Activated CD4-positive, alpha-beta T cell treated with anti-CD3 and anti-CD28 coated beads for 36 hours (primary cell): ENCODE data around the gene ENTPD6. TPM values are rescaled to one million over a fixed set of nuclear protein-coding genes. Genes with fewer than 3 reads are reported as not detected.
A peak's percentile ranks its signal among the peaks of the same experiment; 100 is the strongest.
"Not testable (repeated sequence)": the region's sequence is repeated elsewhere in the genome, so short reads cannot be mapped to it uniquely, and the experiment has no call there.

ENCODE experiments used
- ATAC-seq: fragments of 200-7000 bp; cut with Tn5 transposase; one replicate; pipeline ENCODE4 v1.10.0; 2021; ENCODE audit warnings: mild to moderate bottlenecking, moderate library complexity
- CTCF ChIA-PET: fragments of 350-600 bp; sonication (Branson Sonifier 250); formaldehyde crosslinking; loops from one replicate; lab custom pipeline; 2021; ENCODE audit warnings: antibody characterized with exemption; lab: Charles Lee
- POLR2A ChIA-PET: fragments of 350-600 bp; sonication (Branson Sonifier 250); formaldehyde crosslinking; loops from one replicate; lab custom pipeline; 2021; ENCODE audit warnings: antibody characterized with exemption, inconsistent platforms; lab: Charles Lee
- DNase-seq: peaks from one replicate; pipeline ENCODE4 v3.0.0-alpha.2; 2020
- H3K27ac Mint-ChIP-seq: one replicate; pipeline ENCODE4 v1.8.0; 2021; ENCODE audit warnings: mixed read lengths
- H3K27me3 Mint-ChIP-seq: one replicate; pipeline ENCODE4 v1.8.0; 2021; ENCODE audit warnings: mixed read lengths
- H3K36me3 Mint-ChIP-seq: one replicate; pipeline ENCODE4 v1.8.0; 2021; ENCODE audit warnings: low read depth, mixed read lengths
- H3K4me1 Mint-ChIP-seq: one replicate; pipeline ENCODE4 v1.8.0; 2021; ENCODE audit warnings: mixed read lengths
- H3K4me3 Mint-ChIP-seq: one replicate; pipeline ENCODE4 v1.8.0; 2021; ENCODE audit warnings: mild to moderate bottlenecking, moderate library complexity, mixed read lengths
- H3K9me3 Mint-ChIP-seq: one replicate; pipeline ENCODE4 v1.8.0; 2021; ENCODE audit warnings: low read depth, mixed read lengths
- intact Hi-C, 2 experiments: fragments of 100-400 bp; cut with DNase I in 1 of 2; cut with micrococcal nuclease in 1 of 2; formaldehyde crosslinking; loops; one replicate each; pipeline versions ENCODE4 v1.14.2 to v1.15.1; 2022 to 2024; cut with DNase I, micrococcal nuclease
- total RNA-seq, 2 experiments: library from RNA; stranded (reverse); gene quantifications; one replicate each; pipeline ENCODE4 v1.2.3, GENCODE V29; 2021

ENTPD6 gene
- total RNA-seq, 2 experiments from 2014 or later: 34.3 to 41.5 TPM

GRCh38 chr20:25166105-25166782, 29.3 kb upstream of the ENTPD6 start:
- not testable (repeated sequence) for H3K4me3 Mint-ChIP-seq, H3K36me3 Mint-ChIP-seq, H3K4me1 Mint-ChIP-seq, H3K27ac Mint-ChIP-seq, ATAC-seq, DNase-seq, H3K27me3 Mint-ChIP-seq, H3K9me3 Mint-ChIP-seq
- intact Hi-C loops: loop anchor here in 1 of 2 experiments (10.0 kb wide), 1 partner anchor 1121 kb away; no protein-coding TSS in a partner anchor
- ChIA-PET CTCF (interaction anchor here (1.5 kb wide), 1 partner anchor 13 kb away, joined by 6 read pairs; no protein-coding TSS in a partner anchor), POLR2A (interaction anchor here (0.6 kb wide), 1 partner anchor 52 kb away, joined by 3 read pairs; no protein-coding TSS in a partner anchor)

- H3K36me3 Mint-ChIP-seq: no peaks in the 10 kb centered on the region
- H3K9me3 Mint-ChIP-seq: no peaks in the 10 kb centered on the region
- POLR2A ChIA-PET: no interaction called here
- intact Hi-C loops: no loop called here
- peaks cover 6% of the 10 kb centered on the region for H3K4me1 Mint-ChIP-seq
- no peak overlapping the region for H3K4me3 Mint-ChIP-seq
- no peaks in the 10 kb centered on the region for H3K27me3 Mint-ChIP-seq
- DNase-seq (no peak), ATAC-seq (no peak)
- CTCF ChIA-PET: interaction anchor here (2.3 kb wide), 1 partner anchor 180 kb away, joined by 10 read pairs; no protein-coding TSS in a partner anchor
- no peak overlapping the region for H3K27ac Mint-ChIP-seq
Observed at GRCh38 chr20:25173321-25173720, 22.2 kb upstream of the ENTPD6 start.

- intact Hi-C loops: no loop called here
- no peaks in the 10 kb centered on the region for H3K36me3 Mint-ChIP-seq
- H3K4me3 Mint-ChIP-seq: no peak overlapping the region
- ChIA-PET POLR2A (no interaction called here), CTCF (interaction anchor here (0.6 to 2.3 kb wide), 4 partner anchors 13 to 180 kb away, joined by 3 to 10 read pairs (median 5); no protein-coding TSS in a partner anchor)
- ATAC-seq (no peak), DNase-seq (no peak)
- H3K27me3 Mint-ChIP-seq: no peaks in the 10 kb centered on the region
- H3K9me3 Mint-ChIP-seq: no peaks in the 10 kb centered on the region
- H3K27ac Mint-ChIP-seq: no peak overlapping the region
- peaks cover 6% of the 10 kb centered on the region for H3K4me1 Mint-ChIP-seq
Observed at GRCh38 chr20:25173886-25174308, 21.6 kb upstream of the ENTPD6 start.

GRCh38 chr20:25176184-25176583, 19.3 kb upstream of the ENTPD6 start:
- ChIA-PET POLR2A (interaction anchor here (0.6 kb wide), 1 partner anchor 19 kb away, joined by 4 read pairs; the partner anchor contains the start of gene ENTPD6), CTCF (interaction anchor here (0.7 to 1.6 kb wide), 6 partner anchors 11 to 181 kb away, joined by 3 to 4 read pairs (median 3); no protein-coding TSS in a partner anchor)
- peaks cover 7% of the 10 kb centered on the region for H3K4me1 Mint-ChIP-seq
- no peak overlapping the region for H3K27ac Mint-ChIP-seq
- no peaks in the 10 kb centered on the region for H3K36me3 Mint-ChIP-seq
- no peaks in the 10 kb centered on the region for H3K27me3 Mint-ChIP-seq
- no peaks in the 10 kb centered on the region for H3K9me3 Mint-ChIP-seq
- ATAC-seq (no peak), DNase-seq (no peak)
- H3K4me3 Mint-ChIP-seq: no peak overlapping the region
- intact Hi-C loops: no loop called here

DNA sequence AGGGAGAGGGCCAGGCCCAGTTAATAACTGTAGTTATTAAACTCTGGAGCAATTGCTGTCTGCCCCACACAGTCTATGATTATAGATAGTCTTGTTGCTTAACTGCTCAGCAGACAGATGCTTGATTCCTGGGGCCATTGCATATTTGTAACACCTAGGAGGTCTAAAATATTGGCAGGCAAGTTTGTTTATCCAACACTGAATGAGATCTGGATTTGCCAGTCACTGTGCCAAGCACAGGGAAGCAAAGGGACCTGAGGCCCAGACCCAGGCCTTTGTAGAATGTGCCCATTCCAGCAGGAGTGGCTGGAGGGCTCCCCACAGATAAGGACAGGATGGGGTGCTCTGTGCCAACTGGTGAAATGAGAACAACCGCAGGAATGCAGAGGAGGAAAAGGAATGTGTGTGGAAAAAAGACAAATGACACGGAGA, 17.6 kb upstream of the ENTPD6 start:
- H3K4me1 Mint-ChIP-seq: peaks cover 7% of the 10 kb centered on the region
- H3K9me3 Mint-ChIP-seq: peaks cover 1% of the 10 kb centered on the region
- ChIA-PET POLR2A (no interaction called here), CTCF (interaction anchor here (1.0 to 2.8 kb wide), 10 partner anchors 8 to 188 kb away, joined by 3 to 8 read pairs (median 5); no protein-coding TSS in a partner anchor)
- ATAC-seq (no peak), DNase-seq (no peak)
- H3K4me3 Mint-ChIP-seq: no peak overlapping the region
- peaks cover 2% of the 10 kb centered on the region for H3K27me3 Mint-ChIP-seq
- no peaks in the 10 kb centered on the region for H3K36me3 Mint-ChIP-seq
- no peak overlapping the region for H3K27ac Mint-ChIP-seq
- intact Hi-C loops: loop anchor here in 1 of 2 experiments (2.0 kb wide), 1 partner anchor 93 kb away; no protein-coding TSS in a partner anchor

DNA sequence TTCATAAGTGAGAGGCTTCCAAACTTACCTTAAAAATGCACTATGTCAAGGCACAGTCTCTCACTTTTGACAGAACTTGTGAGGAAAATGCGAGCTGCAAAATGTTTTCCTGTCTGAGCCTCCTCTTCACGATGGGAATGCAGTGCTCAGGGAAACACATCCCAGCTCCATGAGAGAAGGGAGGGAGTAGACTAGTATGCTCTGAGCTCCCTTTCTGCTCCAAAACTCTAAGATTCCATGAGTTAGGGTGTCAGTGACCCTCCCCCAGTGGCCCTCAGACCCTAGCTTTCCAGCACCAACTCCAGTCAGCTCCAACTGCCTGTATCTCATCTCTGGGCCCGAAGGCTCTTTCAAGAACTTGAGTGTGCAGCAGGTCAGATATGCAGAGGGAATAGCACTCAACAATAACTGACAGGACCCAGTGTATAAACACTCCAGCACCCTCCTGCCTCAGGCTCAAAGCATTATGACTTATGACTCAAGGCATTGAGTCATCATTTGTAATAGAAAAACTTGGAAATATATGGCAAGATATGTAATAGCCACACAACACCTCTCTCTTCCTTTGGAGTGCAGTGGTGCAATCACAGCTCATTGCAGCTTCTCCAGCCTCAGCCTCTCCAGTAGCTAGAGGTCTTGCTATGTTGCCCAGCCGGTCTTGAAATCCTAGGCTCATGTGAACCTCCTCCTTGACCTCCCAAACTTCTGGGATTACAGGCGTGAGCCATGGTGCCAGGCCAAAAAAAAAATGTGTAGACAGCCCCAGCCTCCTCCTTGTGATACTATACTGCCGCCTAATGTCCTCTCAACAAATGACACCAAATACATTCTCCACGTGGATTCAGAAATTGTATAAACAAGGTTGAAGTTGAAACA, 16.7 kb upstream of the ENTPD6 start:
- intact Hi-C loops: loop anchor here (1.0 to 2.0 kb wide), 4 partner anchors 94 to 184 kb away; no protein-coding TSS in a partner anchor
- peak; percentile 15 for DNase-seq
- ChIA-PET POLR2A (no interaction called here), CTCF (interaction anchor here (0.6 to 2.8 kb wide), 16 partner anchors 8 to 189 kb away, joined by 3 to 8 read pairs (median 4); no protein-coding TSS in a partner anchor)
- Mint-ChIP-seq H3K4me3 (no peak overlapping the region), H3K9me3 (peaks cover 5% of the 10 kb centered on the region), H3K27me3 (peaks cover 4% of the 10 kb centered on the region), H3K36me3 (peaks cover 3% of the 10 kb centered on the region), H3K27ac (no peak overlapping the region), H3K4me1 (peaks cover 2% of the 10 kb centered on the region)
- peak; percentile 74 for ATAC-seq

DNA sequence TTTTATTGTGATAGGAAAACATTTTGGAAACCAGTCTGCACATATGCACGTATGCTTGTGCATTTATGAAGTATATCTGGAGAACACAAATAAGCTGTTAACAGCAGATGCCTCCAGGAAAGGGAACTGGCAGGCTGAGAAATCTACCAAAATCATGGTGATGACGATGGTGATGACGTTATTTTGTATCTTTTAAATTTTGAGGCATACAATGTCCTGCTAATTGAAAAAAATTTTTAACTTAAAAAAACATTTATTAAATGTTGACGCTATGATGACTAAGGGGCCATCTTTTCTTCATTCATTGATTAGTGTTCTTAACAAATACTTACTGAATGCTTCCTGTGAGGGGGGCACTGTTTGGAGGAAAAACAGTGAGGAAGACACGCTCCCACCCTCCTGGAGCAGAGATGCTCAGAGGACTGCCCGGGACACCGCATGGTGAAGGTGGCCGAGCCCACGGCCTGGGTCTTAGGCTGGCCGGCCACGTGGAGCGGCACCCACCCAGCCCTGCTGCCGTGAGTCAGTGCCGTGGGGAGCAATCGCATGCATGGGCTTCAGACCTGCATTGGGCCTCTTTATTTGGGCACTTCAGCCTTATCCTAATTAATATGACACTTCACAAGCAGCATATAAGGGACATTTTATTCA, 15.9 kb upstream of the ENTPD6 start:
- Mint-ChIP-seq H3K27me3 (peaks cover 8% of the 10 kb centered on the region), H3K9me3 (peaks cover 8% of the 10 kb centered on the region), H3K4me3 (no peak overlapping the region), H3K36me3 (peaks cover 3% of the 10 kb centered on the region), H3K27ac (no peak overlapping the region), H3K4me1 (peaks cover 2% of the 10 kb centered on the region)
- ATAC-seq: no peak
- intact Hi-C loops: loop anchor here (1.0 to 2.0 kb wide), 4 partner anchors 95 to 184 kb away; no protein-coding TSS in a partner anchor
- DNase-seq: no peak
- POLR2A ChIA-PET: no interaction called here
- CTCF ChIA-PET: interaction anchor here (1.0 to 2.8 kb wide), 7 partner anchors 14 to 186 kb away, joined by 3 to 8 read pairs (median 4); no protein-coding TSS in a partner anchor

DNA sequence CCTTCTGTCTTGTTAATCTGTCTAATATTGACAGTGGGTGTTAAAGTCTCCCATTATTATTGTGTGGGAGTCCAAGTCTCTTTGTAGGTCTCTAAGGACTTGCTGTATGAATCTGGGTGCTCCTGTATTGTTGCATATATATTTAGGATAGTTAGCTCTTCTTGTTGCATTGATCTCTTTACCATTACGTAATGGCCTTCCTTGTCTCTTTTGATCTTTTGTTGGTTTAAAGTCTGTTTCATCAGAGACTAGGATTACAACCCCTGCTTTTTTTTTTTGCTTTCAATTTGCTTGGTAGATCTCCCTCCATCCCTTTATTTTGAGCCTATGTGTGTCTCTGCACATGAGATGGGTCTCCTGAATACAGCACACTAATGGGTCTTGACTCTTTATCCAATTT, 11.1 kb upstream of the ENTPD6 start:
- ATAC-seq, CTCF ChIA-PET, intact Hi-C loops, H3K27ac Mint-ChIP-seq, H3K9me3 Mint-ChIP-seq, H3K4me1 Mint-ChIP-seq, POLR2A ChIA-PET, H3K4me3 Mint-ChIP-seq, H3K36me3 Mint-ChIP-seq, DNase-seq: not testable (repeated sequence)
- H3K27me3 Mint-ChIP-seq: peaks cover 15% of the 10 kb centered on the region

DNA sequence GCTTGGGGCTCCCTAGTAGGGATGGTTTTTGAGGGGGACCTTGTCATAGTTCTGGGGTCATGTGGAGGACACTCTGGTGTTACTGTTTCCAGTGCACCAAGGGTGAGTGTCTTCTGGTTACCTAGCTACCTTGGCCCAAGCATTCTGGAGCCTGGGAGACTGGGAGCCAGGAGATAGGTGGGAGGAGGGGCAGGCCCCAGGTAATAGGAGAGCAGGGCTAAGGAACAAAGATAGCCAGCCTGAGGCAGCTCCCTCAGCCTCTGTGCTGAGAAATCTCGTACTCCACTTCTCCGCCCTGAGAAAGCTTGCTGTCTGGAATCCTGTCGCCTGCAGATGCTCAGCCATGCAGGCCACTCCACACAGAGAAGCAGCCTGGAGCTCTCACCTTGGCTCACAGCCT, 8.3 kb upstream of the ENTPD6 start:
- DNase-seq: no peak
- ChIA-PET CTCF (interaction anchor here (0.6 to 1.7 kb wide), 3 partner anchors 9 to 13 kb away, joined by 3 to 5 read pairs (median 4); no protein-coding TSS in a partner anchor), POLR2A (no interaction called here)
- intact Hi-C loops: no loop called here
- ATAC-seq: no peak
- Mint-ChIP-seq H3K27me3 (peaks cover 15% of the 10 kb centered on the region), H3K36me3 (peaks cover 3% of the 10 kb centered on the region), H3K27ac (no peak overlapping the region), H3K9me3 (peaks cover 8% of the 10 kb centered on the region), H3K4me1 (no peaks in the 10 kb centered on the region), H3K4me3 (no peak overlapping the region)

- POLR2A ChIA-PET: no interaction called here
- H3K36me3 Mint-ChIP-seq: peaks cover 3% of the 10 kb centered on the region
Observed at GRCh38 chr20:25187635-25188034, 7.9 kb upstream of the ENTPD6 start.

More at GRCh38 chr20:25187635-25188034, 7.9 kb upstream of the ENTPD6 start:
- intact Hi-C loops: no loop called here
- no peaks in the 10 kb centered on the region for H3K4me1 Mint-ChIP-seq
- no peak for ATAC-seq
- CTCF ChIA-PET: interaction anchor here (1.7 kb wide), 1 partner anchor 9 kb away, joined by 5 read pairs; no protein-coding TSS in a partner anchor
- no peak overlapping the region for H3K27ac Mint-ChIP-seq
- H3K9me3 Mint-ChIP-seq: peaks cover 8% of the 10 kb centered on the region
- DNase-seq: no peak
- H3K27me3 Mint-ChIP-seq: peaks cover 13% of the 10 kb centered on the region
- H3K4me3 Mint-ChIP-seq: no peak overlapping the region
